ENCODE measurements around the gene PPP2CA. TPM values are rescaled to one million over a fixed set of nuclear protein-coding genes. Genes with fewer than 3 reads are reported as not detected.

PPP2CA gene
- total and polyA plus RNA-seq, 2 experiments from 2014 or later = 195 to 249 TPM

DNA sequence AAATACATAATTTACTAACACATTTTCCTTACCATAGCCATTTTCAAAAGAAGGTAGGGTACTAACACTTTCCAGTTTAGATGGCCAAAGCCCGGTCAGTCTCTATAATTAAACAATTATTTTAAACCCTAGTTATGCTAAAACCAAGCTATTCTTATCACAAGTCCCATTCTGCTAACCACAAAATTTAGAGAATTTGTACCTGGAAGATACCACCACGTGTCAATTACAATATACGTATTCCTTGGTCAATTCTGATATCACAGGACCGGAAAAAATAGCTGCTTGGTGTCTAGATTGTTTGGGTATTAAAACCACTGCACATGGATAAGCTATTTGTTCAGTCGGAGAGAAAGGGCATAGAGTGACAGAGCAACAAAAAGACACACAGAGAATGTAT lies 30.2 kb downstream of the PPP2CA start:
- Histone ChIP-seq H3K4me2 (no peak overlapping the region), H3K36me3 (replicated peaks; ENCODE audit: insufficient read depth, low read depth) (no peaks in the 10 kb centered on the region), H3K4me1 (ENCODE audit: insufficient read depth) (no peaks in the 10 kb centered on the region), H3K79me2 (peaks cover 13% of the 10 kb centered on the region), H3K4me3 (no peak overlapping the region), H3K9me2 (replicated peaks; ENCODE audit: insufficient read depth) (no peaks in the 10 kb centered on the region), H3K27me3 (no peaks in the 10 kb centered on the region), H3K27ac (no peak overlapping the region), H4K20me1 (ENCODE audit: insufficient read depth, poor library complexity, severe bottlenecking) (peaks cover 3% of the 10 kb centered on the region), H3K9me3 (ENCODE audit: low read depth) (no peaks in the 10 kb centered on the region), H2AFZ (no peak overlapping the region)
- WGBS (ENCODE audit: low lambda C conversion rate, missing lambda C conversion rate) = 79% methylated on average over 5 of the region's 5 CpGs
- TF ChIP-seq, protein P1, sequence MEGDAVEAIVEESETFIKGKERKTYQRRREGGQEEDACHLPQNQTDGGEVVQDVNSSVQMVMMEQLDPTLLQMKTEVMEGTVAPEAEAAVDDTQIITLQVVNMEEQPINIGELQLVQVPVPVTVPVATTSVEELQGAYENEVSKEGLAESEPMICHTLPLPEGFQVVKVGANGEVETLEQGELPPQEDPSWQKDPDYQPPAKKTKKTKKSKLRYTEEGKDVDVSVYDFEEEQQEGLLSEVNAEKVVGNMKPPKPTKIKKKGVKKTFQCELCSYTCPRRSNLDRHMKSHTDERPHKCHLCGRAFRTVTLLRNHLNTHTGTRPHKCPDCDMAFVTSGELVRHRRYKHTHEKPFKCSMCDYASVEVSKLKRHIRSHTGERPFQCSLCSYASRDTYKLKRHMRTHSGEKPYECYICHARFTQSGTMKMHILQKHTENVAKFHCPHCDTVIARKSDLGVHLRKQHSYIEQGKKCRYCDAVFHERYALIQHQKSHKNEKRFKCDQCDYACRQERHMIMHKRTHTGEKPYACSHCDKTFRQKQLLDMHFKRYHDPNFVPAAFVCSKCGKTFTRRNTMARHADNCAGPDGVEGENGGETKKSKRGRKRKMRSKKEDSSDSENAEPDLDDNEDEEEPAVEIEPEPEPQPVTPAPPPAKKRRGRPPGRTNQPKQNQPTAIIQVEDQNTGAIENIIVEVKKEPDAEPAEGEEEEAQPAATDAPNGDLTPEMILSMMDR (IDR thresholded peaks at IDR 0.05; ENCODE audit: poor library complexity) = no peak
- TF ChIP-seq EZH2 (IDR thresholded peaks at IDR 0.05; ENCODE audit: borderline replicate concordance) (no peak), EZH2phosphoT487 (IDR thresholded peaks at IDR 0.05; ENCODE audit: low read depth, severe bottlenecking, unreplicated experiment) (no peak)
- DNase-seq (ENCODE audit: low spot score) = no peak

DNA sequence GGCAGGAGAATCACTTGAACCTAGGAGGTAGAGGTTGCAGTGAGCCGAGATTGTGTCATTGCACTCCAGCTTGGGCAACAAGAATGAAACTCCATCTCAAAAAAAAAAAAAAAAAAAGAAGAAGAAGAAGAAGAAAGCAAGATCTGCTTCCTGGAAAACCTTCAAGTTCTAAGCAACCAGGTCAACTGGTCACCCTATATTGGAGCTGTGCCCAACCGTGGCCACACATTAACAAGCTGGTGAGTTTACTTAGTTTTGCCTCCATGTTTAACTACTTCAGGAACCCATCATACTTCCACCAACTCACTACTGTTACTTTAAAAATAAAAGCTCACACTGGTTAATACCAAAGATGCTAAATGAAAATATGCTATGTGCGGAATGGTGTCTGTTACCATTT lies 36.8 kb downstream of the PPP2CA start:
- no peaks in the 10 kb centered on the region for H3K9me2 ChIP-seq (replicated peaks; ENCODE audit: insufficient read depth)
- no peaks in the 10 kb centered on the region for H3K4me1 ChIP-seq (ENCODE audit: insufficient read depth)
- H4K20me1 ChIP-seq (ENCODE audit: insufficient read depth, poor library complexity, severe bottlenecking) = no peaks in the 10 kb centered on the region
- DNase-seq (ENCODE audit: low spot score) = no peak
- H3K27ac ChIP-seq = no peak overlapping the region
- no peak overlapping the region for H2AFZ ChIP-seq
- no peaks in the 10 kb centered on the region for H3K36me3 ChIP-seq (replicated peaks; ENCODE audit: insufficient read depth, low read depth)
- no peaks in the 10 kb centered on the region for H3K9me3 ChIP-seq (ENCODE audit: low read depth)
- TF ChIP-seq EZH2 (IDR thresholded peaks at IDR 0.05; ENCODE audit: borderline replicate concordance) (no peak), EZH2phosphoT487 (IDR thresholded peaks at IDR 0.05; ENCODE audit: low read depth, severe bottlenecking, unreplicated experiment) (no peak)
- TF ChIP-seq, protein P1 (IDR thresholded peaks at IDR 0.05; ENCODE audit: poor library complexity) = no peak
- H3K4me3 ChIP-seq = no peak overlapping the region
- WGBS (ENCODE audit: low lambda C conversion rate, missing lambda C conversion rate) = 95% methylated on average over 3 of the region's 3 CpGs
- no peaks in the 10 kb centered on the region for H3K27me3 ChIP-seq
- H3K4me2 ChIP-seq = no peak overlapping the region
- no peaks in the 10 kb centered on the region for H3K79me2 ChIP-seq

DNA sequence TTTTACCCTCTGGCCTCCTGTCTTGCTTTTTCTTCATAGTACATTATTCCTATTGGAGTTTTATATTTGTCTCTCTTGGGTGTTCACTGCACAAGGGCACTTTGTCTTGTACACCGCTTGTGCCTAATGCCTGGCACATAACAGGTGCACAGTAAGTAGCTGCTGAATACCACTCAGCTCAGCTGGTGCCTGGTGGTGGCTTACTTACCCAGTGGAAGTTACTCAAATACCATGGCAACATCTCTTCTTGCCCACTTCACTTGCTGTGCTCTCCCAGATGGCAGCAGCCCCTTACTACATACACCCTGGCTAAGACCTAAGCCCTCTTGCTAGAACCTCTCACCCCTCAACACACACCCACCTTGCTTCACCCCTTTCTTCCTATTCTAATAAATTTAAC lies 37.8 kb downstream of the PPP2CA start:
- no peaks in the 10 kb centered on the region for H3K9me3 ChIP-seq (ENCODE audit: low read depth)
- H3K36me3 ChIP-seq (replicated peaks; ENCODE audit: insufficient read depth, low read depth) = no peaks in the 10 kb centered on the region
- H3K27ac ChIP-seq = no peak overlapping the region
- no peak overlapping the region for H3K4me3 ChIP-seq
- DNase-seq (ENCODE audit: low spot score) = no peak
- no peaks in the 10 kb centered on the region for H3K4me1 ChIP-seq (ENCODE audit: insufficient read depth)
- H3K79me2 ChIP-seq = no peaks in the 10 kb centered on the region
- no peak overlapping the region for H2AFZ ChIP-seq
- H3K4me2 ChIP-seq = no peak overlapping the region
- no peaks in the 10 kb centered on the region for H3K27me3 ChIP-seq
- whole genome bisulfite sequencing (ENCODE audit: low lambda C conversion rate, missing lambda C conversion rate) = 100% methylated on average over 1 of the region's 1 CpG
- TF ChIP-seq EZH2phosphoT487 (IDR thresholded peaks at IDR 0.05; ENCODE audit: low read depth, severe bottlenecking, unreplicated experiment) (no peak), EZH2 (IDR thresholded peaks at IDR 0.05; ENCODE audit: borderline replicate concordance) (no peak)
- TF ChIP-seq, protein P1 (IDR thresholded peaks at IDR 0.05; ENCODE audit: poor library complexity) = no peak
- no peaks in the 10 kb centered on the region for H4K20me1 ChIP-seq (ENCODE audit: insufficient read depth, poor library complexity, severe bottlenecking)
- no peaks in the 10 kb centered on the region for H3K9me2 ChIP-seq (replicated peaks; ENCODE audit: insufficient read depth)

All from hepatocyte (in vitro differentiated cells).